Vagina (tissue), 2 donors: Measurements from ENCODE around the gene KCNK18. TPM values are rescaled to one million over a fixed set of nuclear protein-coding genes. Genes with fewer than 3 reads are reported as not detected.

Experiments
- DNase-seq, 2 donors: peaks; one replicate each; pipeline ENCODE4 v3.0.0-alpha.2; 2017; ENCODE audit errors: extremely low spot score in 2 of 2
- H3K27ac ChIP-seq: fragments of 200-600 bp; sonication (generic); one replicate; pipeline ENCODE4 v1.5.1; 2019
- H3K27me3 ChIP-seq: fragments of 200-600 bp; sonication (generic); one replicate; pipeline ENCODE4 v1.5.1; 2019
- H3K36me3 ChIP-seq, 2 donors: fragments of 200-600 bp; sonication (generic); one replicate each; pipeline ENCODE4 v1.5.1; 2017 to 2019
- H3K4me1 ChIP-seq: fragments of 200-600 bp; sonication (generic); one replicate; pipeline ENCODE4 v1.5.1; 2019
- H3K4me3 ChIP-seq, 2 donors: fragments of 200-600 bp; sonication (generic); 1 replicate in 1 of 2; 2 replicates in 1 of 2; pipeline ENCODE4 v1.5.1; 2016 to 2019
- H3K9me3 ChIP-seq: fragments of 200-600 bp; sonication (generic); one replicate; pipeline ENCODE4 v1.5.1; 2019
- POLR2A ChIP-seq, 2 donors: fragments of 450-650 bp; IDR thresholded peaks; one replicate each; pipeline ENCODE4 v1.6.1; 2017; ENCODE audit warnings: antibody characterized with exemption in 2 of 2, mild to moderate bottlenecking in 2 of 2, moderate library complexity in 2 of 2
- POLR2AphosphoS5 ChIP-seq, 2 donors: sonication (generic); formaldehyde crosslinking; IDR thresholded peaks; one replicate each; pipeline ENCODE4 v1.9.0; 2017; ENCODE audit warnings: antibody characterized with exemption in 2 of 2, mild to moderate bottlenecking in 2 of 2, low read depth in 1 of 2; ENCODE audit not compliant: insufficient read depth in 1 of 2
- intact Hi-C: fragments of 100-400 bp; cut with DNase I; formaldehyde crosslinking; loops from one replicate; pipeline ENCODE4 v1.15.1; 2023
- total RNA-seq: library from RNA; depleted of rRNA; stranded (reverse); fragments of >200 nt; gene quantifications from one replicate; pipeline ENCODE4 v1.2.3, GENCODE V29; 2016
- TF ChIP-seq, protein P1 (sequence below), 3 experiments: fragments of 450-650 bp in 2 of 3; fragments of 200-600 bp in 1 of 3; sonication (generic) in 1 of 3; IDR thresholded peaks; one replicate each; pipeline ENCODE4 v1.5.1; 2017 to 2019; ENCODE audit warnings: antibody characterized with exemption in 3 of 3, mild to moderate bottlenecking in 2 of 3, moderate library complexity in 2 of 3

KCNK18 gene
- total RNA-seq: not detected

DNA sequence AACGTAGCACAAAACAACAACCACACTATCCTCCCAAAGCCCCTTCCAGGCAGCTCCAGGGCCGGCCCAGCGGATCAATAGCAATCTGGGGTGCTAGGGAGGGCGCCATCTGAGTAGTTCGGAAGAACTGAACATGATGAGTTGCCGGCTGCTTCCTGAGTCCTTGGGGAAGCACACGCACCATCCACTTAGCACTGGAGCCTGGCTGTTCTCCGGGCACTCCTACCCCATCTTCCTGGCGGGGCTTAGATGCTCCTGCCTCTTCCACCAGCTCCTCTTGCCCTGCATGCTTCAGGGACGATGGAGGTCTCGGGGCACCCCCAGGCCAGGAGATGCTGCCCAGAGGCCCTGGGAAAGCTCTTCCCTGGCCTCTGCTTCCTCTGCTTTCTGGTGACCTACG lies at the start of gene KCNK18:
KCNK18 (plus strand) TSS at position 301 of the 400 bp plus-strand sequence; CDS start at position 301, 0 bp downstream.
- no peaks in the 10 kb centered on the region for H3K27me3 ChIP-seq
- intact Hi-C loops: no loop called here
- no peak for TF ChIP-seq POLR2AphosphoS5 (IDR thresholded peaks at IDR 0.05; ENCODE audit: insufficient read depth in 1 of 2, low read depth in 1 of 2)
- TF ChIP-seq, protein P1, sequence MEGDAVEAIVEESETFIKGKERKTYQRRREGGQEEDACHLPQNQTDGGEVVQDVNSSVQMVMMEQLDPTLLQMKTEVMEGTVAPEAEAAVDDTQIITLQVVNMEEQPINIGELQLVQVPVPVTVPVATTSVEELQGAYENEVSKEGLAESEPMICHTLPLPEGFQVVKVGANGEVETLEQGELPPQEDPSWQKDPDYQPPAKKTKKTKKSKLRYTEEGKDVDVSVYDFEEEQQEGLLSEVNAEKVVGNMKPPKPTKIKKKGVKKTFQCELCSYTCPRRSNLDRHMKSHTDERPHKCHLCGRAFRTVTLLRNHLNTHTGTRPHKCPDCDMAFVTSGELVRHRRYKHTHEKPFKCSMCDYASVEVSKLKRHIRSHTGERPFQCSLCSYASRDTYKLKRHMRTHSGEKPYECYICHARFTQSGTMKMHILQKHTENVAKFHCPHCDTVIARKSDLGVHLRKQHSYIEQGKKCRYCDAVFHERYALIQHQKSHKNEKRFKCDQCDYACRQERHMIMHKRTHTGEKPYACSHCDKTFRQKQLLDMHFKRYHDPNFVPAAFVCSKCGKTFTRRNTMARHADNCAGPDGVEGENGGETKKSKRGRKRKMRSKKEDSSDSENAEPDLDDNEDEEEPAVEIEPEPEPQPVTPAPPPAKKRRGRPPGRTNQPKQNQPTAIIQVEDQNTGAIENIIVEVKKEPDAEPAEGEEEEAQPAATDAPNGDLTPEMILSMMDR (IDR thresholded peaks at IDR 0.05): no peak
- TF ChIP-seq POLR2A (IDR thresholded peaks at IDR 0.05): no peak

DNA sequence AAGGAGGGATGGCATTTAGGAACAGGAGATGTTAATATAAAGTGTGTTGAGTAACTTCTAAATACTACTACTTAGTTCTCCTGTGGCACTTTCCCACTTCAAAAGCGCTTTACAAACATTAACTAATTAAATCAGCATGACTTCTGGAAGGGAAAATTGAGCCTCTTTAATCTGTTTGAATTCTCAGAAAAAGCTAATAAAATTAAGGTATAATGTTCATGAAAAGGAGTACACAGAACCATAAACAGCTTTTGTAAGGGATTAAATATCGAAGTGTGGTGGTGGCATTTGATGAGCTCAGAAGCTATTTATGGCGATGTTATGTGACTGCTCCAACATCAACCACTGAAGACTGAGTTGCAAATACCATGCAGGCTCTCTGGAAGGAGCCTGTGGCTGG lies 49.0 kb upstream of the KCNK18 start:
- Histone ChIP-seq H3K27ac (no peak overlapping the region), H3K4me3 (no peak overlapping the region), H3K27me3 (no peaks in the 10 kb centered on the region), H3K36me3 (no peaks in the 10 kb centered on the region), H3K9me3 (no peaks in the 10 kb centered on the region), H3K4me1 (no peaks in the 10 kb centered on the region)
- intact Hi-C loops: no loop called here
- DNase-seq: no peak
- TF ChIP-seq POLR2A (IDR thresholded peaks at IDR 0.05): no peak
- no peak for TF ChIP-seq POLR2AphosphoS5 (IDR thresholded peaks at IDR 0.05; ENCODE audit: insufficient read depth in 1 of 2, low read depth in 1 of 2)
- TF ChIP-seq, protein P1 (IDR thresholded peaks at IDR 0.05): no peak

More for the DNA sequence above, at the start of gene KCNK18:
- Histone ChIP-seq H3K4me3 (no peak within 1 kb of the TSS), H3K27ac (no peak within 1 kb of the TSS), H3K4me1 (no peaks in the 10 kb centered on the region), H3K9me3 (no peaks in the 10 kb centered on the region), H3K36me3 (no peaks in the 10 kb centered on the region)
- DNase-seq: no peak

DNA sequence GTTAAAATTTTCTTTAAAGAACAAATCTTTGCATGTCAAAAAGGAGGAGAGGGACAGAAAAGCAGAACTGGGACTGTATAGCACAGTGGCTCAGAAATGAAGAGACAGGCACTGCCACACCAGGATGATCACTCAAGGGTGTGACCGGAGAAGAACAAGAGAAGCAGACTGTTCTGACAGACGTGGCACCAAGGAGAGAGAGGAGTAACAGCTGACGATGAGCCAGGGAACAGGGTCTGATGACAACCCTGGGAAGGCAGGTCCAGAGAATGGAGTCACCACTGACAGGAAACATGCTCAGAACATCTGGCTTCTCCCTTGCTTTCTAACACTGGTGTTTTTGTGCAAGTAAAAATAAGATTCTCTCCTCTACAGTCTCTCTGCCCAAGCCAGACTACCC lies 44.6 kb upstream of the KCNK18 start:
- intact Hi-C loops: no loop called here
- H3K4me1 ChIP-seq: no peaks in the 10 kb centered on the region
- no peaks in the 10 kb centered on the region for H3K9me3 ChIP-seq
- no peak overlapping the region for H3K27ac ChIP-seq
- no peak for DNase-seq
- TF ChIP-seq, protein P1 (IDR thresholded peaks at IDR 0.05): no peak
- TF ChIP-seq POLR2A (IDR thresholded peaks at IDR 0.05): no peak
- no peak for TF ChIP-seq POLR2AphosphoS5 (IDR thresholded peaks at IDR 0.05; ENCODE audit: insufficient read depth in 1 of 2, low read depth in 1 of 2)
- no peak overlapping the region for H3K4me3 ChIP-seq
- H3K27me3 ChIP-seq: no peaks in the 10 kb centered on the region
- no peaks in the 10 kb centered on the region for H3K36me3 ChIP-seq

DNA sequence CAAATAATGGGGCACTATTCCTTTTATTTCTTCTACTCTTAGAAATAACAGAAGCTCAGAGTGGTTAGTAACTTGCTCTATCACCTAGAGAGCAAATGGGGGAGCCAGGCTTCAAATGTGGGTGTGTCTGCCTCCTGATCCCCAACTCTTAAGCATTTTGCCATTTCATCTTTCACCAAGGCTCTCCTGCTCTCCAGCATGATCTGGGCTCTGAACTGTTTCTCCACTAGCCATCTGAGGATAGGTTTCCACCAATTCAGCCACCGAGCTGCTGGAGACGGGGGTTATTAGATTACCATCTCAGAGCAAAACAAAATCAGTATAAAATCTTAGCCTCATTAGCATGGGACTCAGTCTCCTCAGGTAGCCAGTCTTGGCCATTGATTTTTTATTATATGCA lies 39.0 kb upstream of the KCNK18 start:
- Histone ChIP-seq H3K36me3 (no peaks in the 10 kb centered on the region), H3K27ac (no peak overlapping the region), H3K9me3 (no peaks in the 10 kb centered on the region), H3K4me1 (peaks cover 8% of the 10 kb centered on the region), H3K4me3 (no peak overlapping the region), H3K27me3 (peaks cover 10% of the 10 kb centered on the region)
- DNase-seq: no peak
- TF ChIP-seq POLR2A (IDR thresholded peaks at IDR 0.05) (no peak), POLR2AphosphoS5 (IDR thresholded peaks at IDR 0.05; ENCODE audit: insufficient read depth in 1 of 2, low read depth in 1 of 2) (no peak)
- TF ChIP-seq, protein P1 (IDR thresholded peaks at IDR 0.05): no peak
- intact Hi-C loops: no loop called here

DNA sequence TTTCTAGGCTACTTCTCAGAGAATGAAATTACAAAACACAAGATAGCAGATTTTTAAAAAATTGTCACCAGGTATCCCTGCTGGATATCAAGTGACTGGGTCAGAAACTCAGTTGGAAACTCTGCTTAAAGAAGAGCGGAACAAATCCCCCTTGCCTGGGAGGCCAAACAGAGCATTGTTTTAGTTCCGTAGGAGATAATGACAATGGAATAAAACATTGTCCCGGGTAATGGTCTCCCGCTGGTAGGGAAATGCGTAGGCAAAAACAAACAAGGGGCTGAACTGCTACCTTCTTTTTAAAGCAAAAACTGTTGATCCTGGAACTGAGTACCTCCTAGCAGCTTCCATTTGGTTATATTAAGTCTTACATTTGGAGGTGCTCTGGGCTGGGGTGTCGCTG lies 37.9 kb upstream of the KCNK18 start:
- H3K27me3 ChIP-seq: peaks cover 16% of the 10 kb centered on the region
- TF ChIP-seq POLR2AphosphoS5 (IDR thresholded peaks at IDR 0.05; ENCODE audit: insufficient read depth in 1 of 2, low read depth in 1 of 2) (no peak), POLR2A (IDR thresholded peaks at IDR 0.05) (no peak)
- intact Hi-C loops: no loop called here
- no peaks in the 10 kb centered on the region for H3K36me3 ChIP-seq
- H3K4me3 ChIP-seq: no peak overlapping the region
- H3K4me1 ChIP-seq: peaks cover 13% of the 10 kb centered on the region
- no peak overlapping the region for H3K27ac ChIP-seq
- DNase-seq: no peak
- no peaks in the 10 kb centered on the region for H3K9me3 ChIP-seq
